Neural cell (in vitro differentiated cells): ENCODE measurements around the gene DEFB115. TPM values are rescaled to one million over a fixed set of nuclear protein-coding genes. Genes with fewer than 3 reads are reported as not detected.

Experiments
- H2AFZ ChIP-seq: fragments of 200-600, 300-800 bp; sonication (generic), shearing (Covaris generic); 2 replicates; pipeline ENCODE4 v1.6.0; 2014; ENCODE audit warnings: low read depth, mild to moderate bottlenecking, antibody characterized with exemption, low read length, moderate library complexity
- H3F3A ChIP-seq: fragments of 200-600 bp; shearing (Covaris generic); 2 replicates; pipeline ENCODE4 v1.6.1; 2016; ENCODE audit warnings: mild to moderate bottlenecking, moderate library complexity, mixed read lengths, antibody characterized with exemption, low read length; ENCODE audit not compliant: insufficient read depth, poor library complexity, severe bottlenecking
- H3K27ac ChIP-seq: fragments of 200-600, 300-800 bp; sonication (generic), shearing (Covaris generic); 2 replicates; pipeline ENCODE4 v1.5.1; 2014; ENCODE audit warnings: mild to moderate bottlenecking, low read length, moderate library complexity
- H3K27me3 ChIP-seq: fragments of 300-800, 200-600 bp; sonication (generic), shearing (Covaris generic); 2 replicates; pipeline ENCODE4 v1.6.0; 2014; ENCODE audit warnings: mild to moderate bottlenecking, low read depth, low read length, moderate library complexity; ENCODE audit not compliant: insufficient read depth
- H3K36me3 ChIP-seq: fragments of 300-800, 200-600 bp; sonication (generic), shearing (Covaris generic); 2 replicates; pipeline ENCODE4 v1.5.1; 2014; ENCODE audit warnings: mild to moderate bottlenecking, antibody characterized with exemption, low read length, moderate library complexity; ENCODE audit not compliant: insufficient read depth
- H3K4me2 ChIP-seq: fragments of 300-800, 200-600 bp; sonication (generic), shearing (Covaris generic); 2 replicates; pipeline ENCODE4 v1.6.0; 2014; ENCODE audit warnings: mild to moderate bottlenecking, low read length
- H3K4me3 ChIP-seq: fragments of 300-800, 200-600 bp; sonication (generic), shearing (Covaris generic); 2 replicates; pipeline ENCODE4 v1.5.1; 2014; ENCODE audit warnings: mild to moderate bottlenecking, low read length, moderate library complexity
- H3K79me2 ChIP-seq: fragments of 200-600 bp; shearing (Covaris generic); replicated peaks from 2 replicates; pipeline ENCODE4 v1.6.0; 2014; ENCODE audit warnings: mild to moderate bottlenecking, low read length, moderate library complexity; ENCODE audit not compliant: insufficient read depth
- H3K9ac ChIP-seq: fragments of 300-800, 200-600 bp; sonication (generic), shearing (Covaris generic); 2 replicates; pipeline ENCODE4 v1.6.1; 2016; ENCODE audit warnings: mild to moderate bottlenecking, low read length, mixed read lengths
- H3K9me2 ChIP-seq: fragments of 200-600 bp; shearing (Covaris generic); 2 replicates; pipeline ENCODE4 v1.6.1; 2016; ENCODE audit warnings: mild to moderate bottlenecking, low read length, mixed read lengths; ENCODE audit not compliant: insufficient read depth
- H3K9me3 ChIP-seq: fragments of 200-600, 300-800 bp; sonication (generic), shearing (Covaris generic); 2 replicates; pipeline ENCODE4 v1.6.1; 2016; ENCODE audit warnings: mild to moderate bottlenecking, mixed run types, low read length, moderate library complexity, mixed read lengths
- H4K20me1 ChIP-seq: fragments of 200-600 bp; shearing (Covaris generic); 2 replicates; pipeline ENCODE4 v1.6.1; 2016; ENCODE audit warnings: mild to moderate bottlenecking, mixed run types; ENCODE audit not compliant: insufficient read depth
- CTCF ChIP-seq: fragments of 450-650 bp; IDR thresholded peaks from 2 replicates; pipeline ENCODE4 v1.5.1; 2014; ENCODE audit warnings: antibody characterized with exemption, mild to moderate bottlenecking, moderate library complexity; ENCODE audit not compliant: poor library complexity, severe bottlenecking
- EP300 ChIP-seq: fragments of 450-650 bp; conservative IDR thresholded peaks from 2 replicates; pipeline ENCODE4 v1.6.1; 2014; ENCODE audit warnings: antibody characterized with exemption, mild to moderate bottlenecking, moderate library complexity; ENCODE audit not compliant: poor library complexity, severe bottlenecking
- EZH2 ChIP-seq: fragments of 200-600, 300-800 bp; shearing (Covaris generic), sonication (generic); IDR thresholded peaks from 2 replicates; pipeline ENCODE4 v1.6.1; 2014; ENCODE audit warnings: antibody characterized with exemption, low read length, borderline replicate concordance, mild to moderate bottlenecking; ENCODE audit not compliant: insufficient read depth, poor library complexity, severe bottlenecking
- MXI1 ChIP-seq: fragments of 450-650 bp; conservative IDR thresholded peaks from 2 replicates; pipeline ENCODE4 v1.6.1; 2014; ENCODE audit warnings: antibody characterized with exemption, mild to moderate bottlenecking; ENCODE audit not compliant: poor library complexity, severe bottlenecking
- POLR2AphosphoS5 ChIP-seq: IDR thresholded peaks from 2 replicates; pipeline ENCODE4 v1.6.1; 2012
- RAD21 ChIP-seq: fragments of 450-650 bp; conservative IDR thresholded peaks from 2 replicates; pipeline ENCODE4 v1.6.1; 2014; ENCODE audit warnings: antibody characterized with exemption, mild to moderate bottlenecking, moderate library complexity
- REST ChIP-seq: IDR thresholded peaks from 2 replicates; pipeline ENCODE4 v1.6.1; 2012; ENCODE audit warnings: borderline replicate concordance
- SMC3 ChIP-seq: fragments of 450-650 bp; conservative IDR thresholded peaks from 2 replicates; pipeline ENCODE4 v1.6.1; 2014; ENCODE audit warnings: antibody characterized with exemption, mild to moderate bottlenecking, moderate library complexity; ENCODE audit not compliant: poor library complexity
- TAF1 ChIP-seq: IDR thresholded peaks from 2 replicates; pipeline ENCODE4 v1.6.1; 2012; ENCODE audit warnings: low read depth
- polyA plus RNA-seq: library from polyadenylated mRNA; depleted of rRNA; stranded (reverse); fragments of >200 nt; gene quantifications from 2 replicates; pipeline ENCODE4 v1.2.3, GENCODE V29; 2014

DEFB115 gene
- polyA plus RNA-seq, 1 donor from 2014 or later = not detected

- Histone ChIP-seq H3K9me2 (no peaks in the 10 kb centered on the region), H4K20me1 (no peaks in the 10 kb centered on the region), H3K9me3 (peaks cover 75% of the 10 kb centered on the region), H3K27ac (no peak overlapping the region), H3K4me2 (no peak overlapping the region), H3F3A (no peaks in the 10 kb centered on the region), H3K27me3 (no peaks in the 10 kb centered on the region), H3K36me3 (no peaks in the 10 kb centered on the region), H3K9ac (no peak overlapping the region), H3K4me3 (no peak overlapping the region), H2AFZ (no peak overlapping the region), H3K79me2 (no peaks in the 10 kb centered on the region)
- no peak for TF ChIP-seq EZH2
- no peak for TF ChIP-seq REST
- TF ChIP-seq RAD21 = no peak
- TF ChIP-seq TAF1 = no peak
- TF ChIP-seq EP300 = no peak
- TF ChIP-seq SMC3 = no peak
- TF ChIP-seq CTCF = no peak
- TF ChIP-seq MXI1 = no peak
- TF ChIP-seq POLR2AphosphoS5 = no peak
Observed at GRCh38 chr20:31237763-31238162, 19.7 kb upstream of the DEFB115 start.

- Histone ChIP-seq H3F3A (no peaks in the 10 kb centered on the region), H3K79me2 (no peaks in the 10 kb centered on the region), H3K9me3 (peaks cover 78% of the 10 kb centered on the region), H3K27me3 (no peaks in the 10 kb centered on the region), H4K20me1 (no peaks in the 10 kb centered on the region), H3K4me3 (no peak overlapping the region), H3K9ac (no peak overlapping the region), H2AFZ (no peak overlapping the region), H3K9me2 (no peaks in the 10 kb centered on the region), H3K4me2 (no peak overlapping the region), H3K27ac (no peak overlapping the region), H3K36me3 (no peaks in the 10 kb centered on the region)
- TF ChIP-seq REST (no peak), CTCF (no peak), SMC3 (no peak), MXI1 (no peak), EP300 (no peak), TAF1 (no peak), RAD21 (no peak), POLR2AphosphoS5 (no peak), EZH2 (no peak)
Observed at GRCh38 chr20:31239139-31239538, 18.3 kb upstream of the DEFB115 start.
